D721Med (cell line): ENCODE data around the gene SLC37A4.
"Not testable (repeated sequence)": the region's sequence is repeated elsewhere in the genome, so short reads cannot be mapped to it uniquely, and the experiment has no call there.

Experiments used
- DNase-seq: peaks from one replicate; pipeline ENCODE4 v3.0.0; 2011; ENCODE audit warnings: low spot score; ENCODE audit not compliant: insufficient read length
- FAIRE-seq: peaks from 2 replicates; lab custom pipeline; 2011; peaks lifted over from hg19 to GRCh38; lab: Jason Lieb, UNC
- CTCF ChIP-seq: IDR thresholded peaks from 2 replicates; pipeline ENCODE4 v1.5.1; 2012; ENCODE audit warnings: mild to moderate bottlenecking, control low read depth; ENCODE audit not compliant: insufficient read depth; ENCODE audit errors: missing control alignments

SLC37A4 gene

GRCh38 chr11:119041821-119042514 is 11.3 kb upstream of the SLC37A4 start:
- TF ChIP-seq CTCF, result no peak
- DNase-seq (no peak), FAIRE-seq (no peak)

GRCh38 chr11:119039471-119039870 is 8.8 kb upstream of the SLC37A4 start:
- not testable (repeated sequence) for FAIRE-seq, DNase-seq

- no peak for TF ChIP-seq CTCF
- DNase-seq (no peak), FAIRE-seq (no peak)
Measured at GRCh38 chr11:119038884-119039283, 8.2 kb upstream of the SLC37A4 start.

- no peak for TF ChIP-seq CTCF
- FAIRE-seq (no peak), DNase-seq (no peak)
Measured at GRCh38 chr11:119034813-119035212, 4.1 kb upstream of the SLC37A4 start.

GRCh38 chr11:119033421-119033820 is 2.7 kb upstream of the SLC37A4 start:
- DNase-seq, FAIRE-seq: not testable (repeated sequence)

- DNase-seq (no peak), FAIRE-seq (no peak)
- TF ChIP-seq CTCF, result no peak
Measured at GRCh38 chr11:119031912-119032280, 1.2 kb upstream of the SLC37A4 start.

- peak; percentile 5 for DNase-seq
- TF ChIP-seq CTCF, result no peak
- FAIRE-seq, result no peak
Measured at GRCh38 chr11:119030029-119030328, 698 bp downstream of the SLC37A4 start.

GRCh38 chr11:119029340-119030028 is 1.2 kb downstream of the SLC37A4 start:
- no peak for TF ChIP-seq CTCF
- DNase-seq (peak; percentile 30), FAIRE-seq (no peak)
